ENCODE measurements around the gene ACTG1.

ACTG1 gene

GRCh38 chr17:81498953-81499600 is 13.5 kb downstream of the ACTG1 start:
- POLR2A ChIA-PET, result interaction anchor here (1.1 to 2.2 kb wide), 3 partner anchors 8 to 12 kb away, joined by 3 to 10 read pairs (median 5); no protein-coding TSS in a partner anchor
- CTCF ChIA-PET, result interaction anchor here (0.7 to 1.1 kb wide), 2 partner anchors 9 to 14 kb away, joined by 3 to 7 read pairs; no protein-coding TSS in a partner anchor
- TF ChIP-seq NFRKB (IDR thresholded peaks at IDR 0.05), result no peak
- TF ChIP-seq ARNT (IDR thresholded peaks at IDR 0.05), result no peak
- no peak for TF ChIP-seq L3MBTL2 (conservative IDR thresholded peaks at IDR 0.05)
- TF ChIP-seq FOXA1 (IDR thresholded peaks at IDR 0.05), result no peak
- no peak for TF ChIP-seq SP1 (IDR thresholded peaks at IDR 0.05)
- TF ChIP-seq FOXK2 (IDR thresholded peaks at IDR 0.05), result no peak
- TF ChIP-seq LEF1 (IDR thresholded peaks at IDR 0.05; ENCODE audit: borderline replicate concordance), result no peak
- TF ChIP-seq HDGF (IDR thresholded peaks at IDR 0.05; ENCODE audit: borderline replicate concordance), result no peak
- TF ChIP-seq ZNF384 (IDR thresholded peaks at IDR 0.05), result no peak

GRCh38 chr17:81494626-81495377 is 17.8 kb downstream of the ACTG1 start:
- ChIA-PET POLR2A (interaction anchor here (1.5 to 7.5 kb wide), 2 partner anchors 13 to 20 kb away, joined by 5 to 66 read pairs; partner anchors contain the start of gene ACTG1), CTCF (interaction anchor here (1.0 kb wide), 1 partner anchor 10 kb away, joined by 3 read pairs; no protein-coding TSS in a partner anchor)
- no peak for DNase-seq (ENCODE audit: extremely low spot score)
- TF ChIP-seq TARDBP (IDR thresholded peaks at IDR 0.05) (no peak), L3MBTL2 (conservative IDR thresholded peaks at IDR 0.05) (peak; percentile 52; the same call in 1 of the 2 replicates)

More at GRCh38 chr17:81498953-81499600, 13.5 kb downstream of the ACTG1 start:
- no peak for DNase-seq (ENCODE audit: extremely low spot score)

- DNase-seq (ENCODE audit: extremely low spot score), result no peak
- ChIA-PET POLR2A (interaction anchor here (1.5 to 7.5 kb wide), 2 partner anchors 15 to 21 kb away, joined by 5 to 66 read pairs; partner anchors contain the start of gene ACTG1), CTCF (interaction anchor here (0.7 kb wide), 1 partner anchor 9 kb away, joined by 3 read pairs; no protein-coding TSS in a partner anchor)
- TF ChIP-seq LEF1 (IDR thresholded peaks at IDR 0.05; ENCODE audit: borderline replicate concordance) (no peak), PKNOX1 (IDR thresholded peaks at IDR 0.05) (no peak), TARDBP (IDR thresholded peaks at IDR 0.05) (no peak), ZNF384 (IDR thresholded peaks at IDR 0.05) (no peak), NFRKB (IDR thresholded peaks at IDR 0.05) (no peak), ELF4 (IDR thresholded peaks at IDR 0.05) (no peak)
Measured at GRCh38 chr17:81493198-81494038, 19.2 kb downstream of the ACTG1 start.

GRCh38 chr17:81492706-81493105 is 19.9 kb downstream of the ACTG1 start:
- ChIA-PET POLR2A (interaction anchor here (1.0 to 7.5 kb wide), 3 partner anchors 14 to 30 kb away, joined by 3 to 66 read pairs (median 3); partner anchors contain the start of gene ACTG1), CTCF (interaction anchor here (0.6 to 0.7 kb wide), 3 partner anchors 8 to 240 kb away, joined by 3 read pairs; no protein-coding TSS in a partner anchor)
- no peak for TF ChIP-seq LEF1 (IDR thresholded peaks at IDR 0.05; ENCODE audit: borderline replicate concordance)
- no peak for TF ChIP-seq FOXK2 (IDR thresholded peaks at IDR 0.05)
- TF ChIP-seq ZNF384 (IDR thresholded peaks at IDR 0.05), result no peak
- TF ChIP-seq SP1 (IDR thresholded peaks at IDR 0.05), result no peak
- no peak for TF ChIP-seq PKNOX1 (IDR thresholded peaks at IDR 0.05)
- no peak for TF ChIP-seq ELF4 (IDR thresholded peaks at IDR 0.05)
- TF ChIP-seq ARNT (IDR thresholded peaks at IDR 0.05), result no peak
- TF ChIP-seq FOXA1 (IDR thresholded peaks at IDR 0.05), result no peak
- no peak for TF ChIP-seq NFRKB (IDR thresholded peaks at IDR 0.05)
- TF ChIP-seq FOXM1 (IDR thresholded peaks at IDR 0.05; ENCODE audit: borderline replicate concordance), result no peak
- no peak for TF ChIP-seq CTBP1 (IDR thresholded peaks at IDR 0.05; ENCODE audit: borderline replicate concordance)
- no peak for TF ChIP-seq SUZ12 (IDR thresholded peaks at IDR 0.05)
- TF ChIP-seq BHLHE40 (IDR thresholded peaks at IDR 0.05; ENCODE audit: borderline replicate concordance), result no peak
- no peak for TF ChIP-seq L3MBTL2 (conservative IDR thresholded peaks at IDR 0.05)
- TF ChIP-seq TARDBP (IDR thresholded peaks at IDR 0.05), result no peak
- no peak for TF ChIP-seq HDGF (IDR thresholded peaks at IDR 0.05; ENCODE audit: borderline replicate concordance)
- DNase-seq (ENCODE audit: extremely low spot score), result no peak

GRCh38 chr17:81492202-81492601 is 20.4 kb downstream of the ACTG1 start:
- no peak for DNase-seq (ENCODE audit: extremely low spot score)
- CTCF ChIA-PET, result interaction anchor here (0.6 to 1.2 kb wide), 4 partner anchors 15 to 405 kb away, joined by 3 read pairs; no protein-coding TSS in a partner anchor
- POLR2A ChIA-PET, result interaction anchor here (0.7 to 7.5 kb wide), 5 partner anchors 15 to 97 kb away, joined by 3 to 66 read pairs (median 3); partner anchors contain the start of genes ACTG1 and BAHCC1
- TF ChIP-seq LEF1 (IDR thresholded peaks at IDR 0.05; ENCODE audit: borderline replicate concordance), result no peak
- TF ChIP-seq L3MBTL2 (conservative IDR thresholded peaks at IDR 0.05), result no peak
- no peak for TF ChIP-seq FOXM1 (IDR thresholded peaks at IDR 0.05; ENCODE audit: borderline replicate concordance)
- no peak for TF ChIP-seq BHLHE40 (IDR thresholded peaks at IDR 0.05; ENCODE audit: borderline replicate concordance)
- TF ChIP-seq CTBP1 (IDR thresholded peaks at IDR 0.05; ENCODE audit: borderline replicate concordance), result no peak
- no peak for TF ChIP-seq TARDBP (IDR thresholded peaks at IDR 0.05)

GRCh38 chr17:81491761-81492160 is 20.8 kb downstream of the ACTG1 start:
- no peak for DNase-seq (ENCODE audit: extremely low spot score)
- POLR2A ChIA-PET, result interaction anchor here (0.7 to 7.5 kb wide), 5 partner anchors 15 to 97 kb away, joined by 3 to 66 read pairs (median 3); partner anchors contain the start of genes ACTG1 and BAHCC1
- no peak for TF ChIP-seq SUZ12 (IDR thresholded peaks at IDR 0.05)
- no peak for TF ChIP-seq ELF4 (IDR thresholded peaks at IDR 0.05)
- TF ChIP-seq SP1 (IDR thresholded peaks at IDR 0.05), result no peak
- TF ChIP-seq TARDBP (IDR thresholded peaks at IDR 0.05), result no peak
- TF ChIP-seq BHLHE40 (IDR thresholded peaks at IDR 0.05; ENCODE audit: borderline replicate concordance), result no peak
- TF ChIP-seq PKNOX1 (IDR thresholded peaks at IDR 0.05), result no peak
- TF ChIP-seq ZNF384 (IDR thresholded peaks at IDR 0.05), result no peak
- TF ChIP-seq L3MBTL2 (conservative IDR thresholded peaks at IDR 0.05), result no peak
- no peak for TF ChIP-seq ARNT (IDR thresholded peaks at IDR 0.05)
- TF ChIP-seq LEF1 (IDR thresholded peaks at IDR 0.05; ENCODE audit: borderline replicate concordance), result no peak
- TF ChIP-seq FOXA1 (IDR thresholded peaks at IDR 0.05), result no peak
- no peak for TF ChIP-seq CTBP1 (IDR thresholded peaks at IDR 0.05; ENCODE audit: borderline replicate concordance)
- no peak for TF ChIP-seq FOXK2 (IDR thresholded peaks at IDR 0.05)
- TF ChIP-seq FOXM1 (IDR thresholded peaks at IDR 0.05; ENCODE audit: borderline replicate concordance), result no peak
- CTCF ChIA-PET, result interaction anchor here (0.6 to 1.2 kb wide), 2 partner anchors 31 to 405 kb away, joined by 3 read pairs; no protein-coding TSS in a partner anchor

Data from HEK293T (cell line).